HG03571 (cell line): ENCODE data around the gene RPL10.

Source experiments
- ATAC-seq: cut with Tn5 transposase; IDR thresholded peaks from one replicate; pipeline ENCODE4 v1.9.1; 2021; ENCODE audit not compliant: unreplicated experiment

The RPL10 gene

DNA sequence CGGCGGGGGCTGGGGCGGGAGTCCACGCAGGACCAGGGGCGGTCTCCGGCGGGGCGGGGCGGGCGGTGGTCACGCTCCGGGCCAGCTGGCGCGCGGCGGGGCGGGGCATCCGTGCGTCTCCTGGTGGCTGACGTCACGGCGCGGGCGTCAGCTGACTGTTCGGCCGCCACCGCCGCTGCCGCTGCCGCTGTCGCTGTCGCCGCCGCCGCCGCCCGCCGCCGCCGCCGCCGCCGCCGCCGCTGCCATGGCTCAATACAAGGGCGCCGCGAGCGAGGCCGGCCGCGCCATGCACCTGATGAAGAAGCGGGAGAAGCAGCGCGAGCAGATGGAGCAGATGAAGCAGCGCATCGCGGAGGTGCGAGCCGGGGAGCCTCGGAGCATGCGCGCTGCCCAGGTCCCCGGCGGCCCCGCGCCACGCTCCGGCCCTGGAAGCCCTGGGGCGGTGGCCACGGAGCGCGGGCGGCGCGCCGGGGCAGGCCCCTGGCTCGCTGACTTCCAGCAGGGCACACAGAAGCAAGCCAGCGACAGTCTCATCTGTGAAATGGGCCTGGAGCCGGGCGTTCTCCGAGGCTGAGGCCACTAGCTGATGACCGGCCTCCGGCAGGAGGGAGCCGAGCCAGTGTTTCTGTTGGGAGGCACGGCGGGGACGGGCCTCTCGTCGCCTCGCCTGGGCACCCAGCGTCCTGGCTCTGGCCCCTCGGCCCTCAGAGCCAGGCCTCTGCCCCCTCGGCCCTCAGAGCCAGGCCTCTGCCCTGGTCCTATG, 46.0 kb downstream of the RPL10 start, which contains the start of gene FAM50A:
TSS of gene FAM50A (plus strand) at position 150 of the 763 bp plus-strand sequence. CDS start at position 245, 95 bp downstream.
- ATAC-seq, result peak; percentile 72

DNA sequence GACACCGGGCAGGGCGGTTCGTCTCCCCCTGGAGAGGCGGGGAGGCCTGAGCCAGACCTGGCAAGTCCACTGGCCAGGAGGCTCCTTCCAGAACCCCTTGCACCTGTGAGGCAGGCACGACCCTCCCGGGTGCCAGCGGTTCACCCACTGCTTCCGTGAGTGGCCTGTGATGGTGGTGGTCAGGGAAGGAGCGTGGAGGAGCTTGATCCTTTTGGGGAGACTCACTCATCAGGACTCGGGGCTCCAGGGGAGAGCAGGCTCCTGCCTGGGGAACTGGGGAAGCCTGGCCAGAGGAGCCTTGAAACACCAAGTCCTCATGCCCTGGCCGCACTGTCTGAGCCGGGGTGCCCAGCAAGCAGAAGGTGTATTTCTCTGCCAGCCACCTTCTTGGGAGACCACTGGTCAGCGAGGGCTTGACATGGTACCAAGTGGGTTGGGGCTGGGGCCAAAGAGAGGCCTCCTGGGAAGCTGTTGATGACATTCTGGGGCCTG, 46.6 kb downstream of the RPL10 start:
- ATAC-seq, result no peak

DNA sequence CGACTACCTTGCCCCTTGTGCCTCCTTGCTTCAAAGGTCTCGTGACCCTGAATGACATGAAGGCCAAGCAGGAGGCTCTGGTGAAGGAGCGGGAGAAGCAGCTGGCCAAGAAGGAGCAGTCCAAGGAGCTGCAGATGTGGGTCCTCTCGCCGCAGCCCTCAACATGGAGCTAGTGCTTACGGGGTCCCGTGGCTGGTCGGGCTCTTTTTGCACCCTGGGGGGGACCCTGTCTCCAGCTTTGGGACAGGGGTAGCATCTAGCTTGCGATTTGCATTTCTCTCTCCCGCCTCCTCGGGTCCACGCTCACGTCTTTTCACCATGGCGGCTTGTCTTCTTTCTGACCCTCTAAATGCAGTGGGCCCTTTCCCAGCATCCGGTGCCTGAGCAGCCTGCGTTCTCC, 47.6 kb downstream of the RPL10 start:
- no peak for ATAC-seq

DNA sequence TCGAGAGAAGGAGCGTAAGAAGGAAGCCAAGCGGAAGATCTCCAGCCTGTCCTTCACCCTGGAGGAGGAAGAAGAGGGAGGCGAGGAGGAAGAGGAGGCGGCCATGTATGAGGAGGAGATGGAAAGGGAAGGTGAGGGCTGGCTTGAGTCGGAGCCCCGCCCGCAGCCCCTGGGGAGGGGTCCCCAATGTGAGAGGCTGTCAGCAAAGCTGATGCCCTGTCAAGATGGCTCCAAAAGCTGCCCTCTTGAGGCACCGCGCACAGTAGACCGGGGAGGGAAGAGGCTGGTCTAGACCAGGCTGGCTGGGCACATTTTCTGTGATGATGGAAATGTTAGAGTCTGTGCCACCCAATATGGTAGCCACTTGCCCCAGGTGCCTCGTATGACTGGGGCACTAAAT, 48.3 kb downstream of the RPL10 start:
- ATAC-seq, result no peak

DNA sequence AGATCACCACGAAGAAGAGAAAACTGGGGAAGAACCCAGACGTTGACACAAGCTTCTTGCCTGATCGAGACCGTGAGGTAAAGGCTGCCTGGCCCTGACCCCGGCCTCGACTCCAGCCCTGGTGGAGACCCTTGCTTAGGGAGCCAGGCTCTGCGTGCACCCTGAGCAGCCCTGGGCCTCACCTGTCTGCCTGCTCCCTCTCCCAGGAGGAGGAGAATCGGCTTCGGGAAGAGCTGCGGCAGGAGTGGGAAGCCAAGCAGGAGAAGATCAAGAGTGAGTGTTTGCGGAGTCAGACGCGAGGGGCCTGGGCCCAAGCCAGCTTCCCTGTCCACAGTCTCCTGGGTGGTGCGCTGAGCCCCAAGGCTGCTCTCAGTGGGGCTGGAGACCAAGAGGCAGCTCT, 50.3 kb downstream of the RPL10 start:
- no peak for ATAC-seq

DNA sequence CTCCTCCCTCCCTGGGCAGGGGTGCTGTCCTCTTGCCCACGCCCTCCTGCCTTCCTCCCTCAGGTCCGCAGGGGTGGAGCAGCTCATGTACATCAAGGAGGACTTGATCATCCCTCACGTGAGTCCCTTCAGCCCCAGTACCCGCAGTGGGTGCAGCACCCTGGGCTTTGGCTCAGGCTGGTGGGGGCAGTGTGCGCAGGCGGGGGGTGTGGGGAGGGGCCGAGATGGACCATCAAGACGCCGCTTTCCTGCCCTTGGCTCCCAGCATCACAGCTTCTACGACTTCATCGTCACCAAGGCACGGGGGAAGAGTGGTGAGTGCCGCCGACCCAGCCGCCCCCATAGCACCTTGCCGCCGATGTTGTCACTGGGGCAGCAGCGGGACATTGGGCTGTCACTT, 51.4 kb downstream of the RPL10 start:
- no peak for ATAC-seq

DNA sequence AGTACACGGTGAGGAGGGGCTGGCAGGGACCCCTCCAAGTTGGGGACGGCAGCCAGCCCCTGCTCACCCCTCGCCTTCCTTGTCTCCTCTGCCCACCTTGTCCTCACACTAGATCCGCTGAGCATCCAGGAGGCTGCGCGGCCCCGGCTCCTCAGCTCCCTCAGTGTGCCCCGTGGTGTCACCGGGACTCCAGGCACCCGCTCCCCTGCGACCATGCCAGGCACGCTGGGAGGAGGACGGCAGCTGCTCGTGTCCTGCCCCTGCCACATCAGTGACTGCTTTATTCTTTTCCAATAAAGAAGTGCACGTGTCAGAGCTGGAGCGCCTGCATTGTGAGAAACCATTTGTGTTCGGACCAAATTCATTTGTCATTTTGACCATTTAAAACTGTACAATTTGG, 52.1 kb downstream of the RPL10 start:
- ATAC-seq, result no peak
